Panc1 (cell line): ENCODE data around the gene GEMIN7. TPM values are rescaled to one million over a fixed set of nuclear protein-coding genes. Genes with fewer than 3 reads are reported as not detected.

ENCODE experiments used
- ATAC-seq: fragments of 200-7000 bp; cut with Tn5 transposase; 2 replicates; pipeline ENCODE4 v1.9.1; 2020; ENCODE audit warnings: mild to moderate bottlenecking, moderate library complexity
- BruUV-seq: library from RNA; stranded (reverse); fragments of 400-500 nt; replicated peaks from 2 replicates; lab custom pipeline; 2021; lab: Mats Ljungman, UMichigan
- CTCF ChIA-PET: fragments of 300-600 bp; sonication (Branson Sonifier 250); formaldehyde crosslinking; loops from one replicate; lab custom pipeline; 2022; ENCODE audit warnings: antibody characterized with exemption; lab: Charles Lee
- POLR2A ChIA-PET: fragments of 300-600 bp; sonication (Branson Sonifier 250); formaldehyde crosslinking; loops from one replicate; lab custom pipeline; 2022; ENCODE audit warnings: antibody characterized with exemption; lab: Charles Lee
- DNase-seq: peaks from one replicate; pipeline ENCODE4 v3.0.0-alpha.2; 2010; ENCODE audit warnings: low read depth, low spot score
- H3K27ac ChIP-seq: 2 replicates; pipeline ENCODE4 v1.5.1; 2011; ENCODE audit warnings: mild to moderate bottlenecking, low read length, inconsistent platforms
- H3K27me3 ChIP-seq: fragments of 200-500 bp; sonication (Bioruptor generic); 2 replicates; pipeline ENCODE4 v1.6.0; 2014; ENCODE audit warnings: low read length, inconsistent platforms; ENCODE audit not compliant: control insufficient read depth, insufficient read depth
- H3K36me3 ChIP-seq: fragments of 200-500 bp; sonication (Bioruptor generic); 2 replicates; pipeline ENCODE4 v1.5.1; 2014; ENCODE audit warnings: inconsistent platforms, mild to moderate bottlenecking, low read length, moderate library complexity; ENCODE audit not compliant: control insufficient read depth, insufficient read depth
- H3K4me1 ChIP-seq: 2 replicates; pipeline ENCODE4 v1.5.1; 2011; ENCODE audit warnings: inconsistent platforms, mild to moderate bottlenecking, low read length, moderate library complexity; ENCODE audit not compliant: control insufficient read depth, insufficient read depth
- H3K4me3 ChIP-seq, 2 experiments: 2 replicates each; pipeline ENCODE4 v1.5.1; 2011 to 2012; ENCODE audit warnings: low read depth in 2 of 2, low read length in 2 of 2, mild to moderate bottlenecking in 2 of 2, inconsistent platforms in 1 of 2, moderate library complexity in 1 of 2
- H3K9me3 ChIP-seq: fragments of 200-500 bp; sonication (Bioruptor generic); 2 replicates; pipeline ENCODE4 v1.5.1; 2014; ENCODE audit warnings: low read depth, mild to moderate bottlenecking, inconsistent platforms, low read length, moderate library complexity; ENCODE audit not compliant: control insufficient read depth, insufficient read depth
- CTCF ChIP-seq: fragments of 450-650 bp; IDR thresholded peaks from 2 replicates; pipeline ENCODE4 v1.5.1; 2017; ENCODE audit warnings: mild to moderate bottlenecking
- POLR2AphosphoS5 ChIP-seq: IDR thresholded peaks from 2 replicates; pipeline ENCODE4 v1.6.1; 2012; ENCODE audit warnings: mild to moderate bottlenecking, low read depth, low read length, moderate library complexity
- REST ChIP-seq, 2 experiments: IDR thresholded peaks; 2 replicates each; pipeline ENCODE4 v1.6.1; 2011 to 2012; ENCODE audit warnings: low read depth in 2 of 2, control low read depth in 1 of 2, low read length in 1 of 2, mild to moderate bottlenecking in 1 of 2, moderate library complexity in 1 of 2; ENCODE audit not compliant: insufficient read depth in 1 of 2
- SIN3A ChIP-seq: IDR thresholded peaks from 2 replicates; pipeline ENCODE4 v1.6.1; 2012; ENCODE audit warnings: low read depth, mild to moderate bottlenecking, low read length, moderate library complexity, borderline replicate concordance; ENCODE audit not compliant: insufficient read depth
- TCF7L2 ChIP-seq: IDR thresholded peaks from 2 replicates; pipeline ENCODE4 v1.6.1; 2011; ENCODE audit warnings: mild to moderate bottlenecking, low read depth, low read length, inconsistent platforms
- in situ Hi-C: cut with HindIII; loops from 2 replicates; pipeline ENCODE4 v1.10.0; 2016; ENCODE audit warnings: low sequenced_read_pairs, low pct_unique_long_range_greater_than_20kb
- intact Hi-C: fragments of 100-400 bp; cut with micrococcal nuclease; formaldehyde crosslinking; loops from one replicate; pipeline ENCODE4 v1.10.0; 2022; ENCODE audit not compliant: unreplicated experiment
- total RNA-seq: library from RNA; stranded (reverse); gene quantifications from one replicate; pipeline ENCODE4 v1.2.1, GENCODE V29; 2021; ENCODE audit not compliant: unreplicated experiment

GEMIN7 gene
- total RNA-seq, 1 experiment from 2014 or later: 29.5 TPM

- no TSS peak for BruUV-seq
- POLR2A ChIA-PET: no interaction called here
- TF ChIP-seq REST (IDR thresholded peaks at IDR 0.05; ENCODE audit: insufficient read depth in 1 of 2, low read depth in 2 of 2, low read length in 1 of 2): no peak
- no peak for TF ChIP-seq SIN3A
- CTCF ChIA-PET: no interaction called here
- Histone ChIP-seq H3K27me3 (no peaks in the 10 kb centered on the region), H3K4me1 (no peaks in the 10 kb centered on the region), H3K27ac (no peak overlapping the region), H3K9me3 (no peaks in the 10 kb centered on the region), H3K4me3 (no peak overlapping the region), H3K36me3 (no peaks in the 10 kb centered on the region)
- no peak for DNase-seq
- in situ Hi-C loops: no loop called here
- intact Hi-C loops: no loop called here
- peak; percentile 84 for ATAC-seq
Measured at GRCh38 chr19:45069056-45069455, 10.0 kb upstream of the GEMIN7 start.

- intact Hi-C loops: no loop called here
- H3K36me3 ChIP-seq: no peaks in the 10 kb centered on the region
- ATAC-seq (no peak), DNase-seq (no peak)
- no peaks in the 10 kb centered on the region for H3K9me3 ChIP-seq
- TF ChIP-seq TCF7L2 (no peak), POLR2AphosphoS5 (no peak), SIN3A (no peak), CTCF (no peak), REST (IDR thresholded peaks at IDR 0.05; ENCODE audit: insufficient read depth in 1 of 2, low read depth in 2 of 2, low read length in 1 of 2) (no peak)
- H3K27ac ChIP-seq: no peak overlapping the region
- in situ Hi-C loops: no loop called here
- H3K27me3 ChIP-seq: no peaks in the 10 kb centered on the region
- no peak overlapping the region for H3K4me3 ChIP-seq
- CTCF ChIA-PET: no interaction called here
- peaks cover 6% of the 10 kb centered on the region for H3K4me1 ChIP-seq
- no TSS peak for BruUV-seq
- POLR2A ChIA-PET: interaction anchor here (0.7 kb wide), 1 partner anchor 23 kb away, joined by 5 read pairs; the partner anchor contains the start of gene PPP1R37
Measured at GRCh38 chr19:45070214-45070613, 8.8 kb upstream of the GEMIN7 start.
